AG09309 (cell line): ENCODE data around the gene CLK2.
"Not testable (repeated sequence)": the region's sequence is repeated elsewhere in the genome, so short reads cannot be mapped to it uniquely, and the experiment has no call there.

ENCODE experiments used
- DNase-seq: peaks from one replicate; pipeline ENCODE4 v3.0.0-alpha.2; 2010; ENCODE audit warnings: low read depth
- H3K4me3 ChIP-seq: 2 replicates; pipeline ENCODE4 v1.5.1; 2011; ENCODE audit warnings: mild to moderate bottlenecking, low read depth, low read length, moderate library complexity; ENCODE audit not compliant: control insufficient read depth
- TF ChIP-seq, protein P1 (sequence below): IDR thresholded peaks from 2 replicates; pipeline ENCODE4 v1.5.1; 2011; ENCODE audit warnings: mild to moderate bottlenecking, low read depth, low read length, inconsistent platforms; ENCODE audit not compliant: insufficient read depth, control insufficient read depth; ENCODE audit errors: missing control alignments

CLK2 gene

DNA sequence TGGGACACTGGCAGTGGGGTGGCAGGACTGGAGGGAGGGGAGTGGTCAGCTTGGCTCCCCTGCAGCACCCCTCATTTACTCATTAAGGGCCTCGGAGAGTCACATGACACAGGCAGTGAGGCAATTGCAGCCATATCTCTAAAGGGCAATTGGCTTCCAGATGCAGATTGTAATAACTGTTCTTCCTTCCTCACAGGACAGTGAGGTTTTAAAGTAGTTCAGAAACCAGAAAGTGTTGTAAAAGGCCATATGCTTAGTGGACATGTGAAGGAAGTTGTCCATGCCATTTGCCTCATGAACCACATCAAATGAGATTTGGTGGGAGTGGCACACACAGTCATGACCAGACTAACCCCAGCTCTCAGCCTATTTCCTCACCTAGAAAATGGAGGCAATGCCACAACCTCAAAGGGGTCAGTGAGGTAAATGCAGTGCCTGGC is 53.7 kb downstream of the CLK2 start:
- TF ChIP-seq, protein P1, sequence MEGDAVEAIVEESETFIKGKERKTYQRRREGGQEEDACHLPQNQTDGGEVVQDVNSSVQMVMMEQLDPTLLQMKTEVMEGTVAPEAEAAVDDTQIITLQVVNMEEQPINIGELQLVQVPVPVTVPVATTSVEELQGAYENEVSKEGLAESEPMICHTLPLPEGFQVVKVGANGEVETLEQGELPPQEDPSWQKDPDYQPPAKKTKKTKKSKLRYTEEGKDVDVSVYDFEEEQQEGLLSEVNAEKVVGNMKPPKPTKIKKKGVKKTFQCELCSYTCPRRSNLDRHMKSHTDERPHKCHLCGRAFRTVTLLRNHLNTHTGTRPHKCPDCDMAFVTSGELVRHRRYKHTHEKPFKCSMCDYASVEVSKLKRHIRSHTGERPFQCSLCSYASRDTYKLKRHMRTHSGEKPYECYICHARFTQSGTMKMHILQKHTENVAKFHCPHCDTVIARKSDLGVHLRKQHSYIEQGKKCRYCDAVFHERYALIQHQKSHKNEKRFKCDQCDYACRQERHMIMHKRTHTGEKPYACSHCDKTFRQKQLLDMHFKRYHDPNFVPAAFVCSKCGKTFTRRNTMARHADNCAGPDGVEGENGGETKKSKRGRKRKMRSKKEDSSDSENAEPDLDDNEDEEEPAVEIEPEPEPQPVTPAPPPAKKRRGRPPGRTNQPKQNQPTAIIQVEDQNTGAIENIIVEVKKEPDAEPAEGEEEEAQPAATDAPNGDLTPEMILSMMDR = no peak
- no peak for DNase-seq
- H3K4me3 ChIP-seq = no peak overlapping the region

DNA sequence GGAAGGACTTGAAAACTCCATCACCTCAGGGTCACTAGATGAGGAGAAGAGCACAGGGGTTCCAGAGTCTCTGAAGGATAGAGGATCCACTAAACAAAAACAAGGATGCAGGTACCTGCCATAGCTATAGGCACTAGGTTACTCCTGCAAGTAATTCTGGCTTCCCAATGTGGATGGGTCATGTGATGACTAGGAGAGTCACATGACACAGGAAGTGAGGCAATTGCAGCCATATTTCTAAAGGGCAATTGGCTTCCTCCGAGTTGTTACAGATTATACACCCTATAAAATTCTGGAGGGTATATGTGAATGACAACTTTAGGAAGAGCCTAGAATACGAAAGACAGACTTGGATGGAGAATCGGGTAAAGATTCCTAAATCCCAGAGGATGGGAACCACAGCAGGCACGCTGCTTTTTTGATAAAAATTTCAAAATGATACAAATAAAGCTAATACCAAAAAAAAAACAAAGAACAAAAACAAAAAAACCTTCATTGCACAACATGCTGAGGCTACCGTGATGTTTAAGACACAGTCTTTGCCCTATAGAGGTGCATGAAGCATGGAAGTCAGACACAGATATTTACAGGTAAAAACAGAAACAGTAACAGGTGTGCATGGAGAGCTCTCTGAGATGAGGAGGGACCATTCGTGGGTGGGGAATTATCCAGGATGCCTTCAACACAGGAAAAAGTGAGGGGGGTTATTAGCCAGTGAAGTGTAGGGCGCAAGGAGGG is 54.3 kb downstream of the CLK2 start:
- DNase-seq = no peak
- H3K4me3 ChIP-seq = no peak overlapping the region
- TF ChIP-seq, protein P1 = no peak

DNA sequence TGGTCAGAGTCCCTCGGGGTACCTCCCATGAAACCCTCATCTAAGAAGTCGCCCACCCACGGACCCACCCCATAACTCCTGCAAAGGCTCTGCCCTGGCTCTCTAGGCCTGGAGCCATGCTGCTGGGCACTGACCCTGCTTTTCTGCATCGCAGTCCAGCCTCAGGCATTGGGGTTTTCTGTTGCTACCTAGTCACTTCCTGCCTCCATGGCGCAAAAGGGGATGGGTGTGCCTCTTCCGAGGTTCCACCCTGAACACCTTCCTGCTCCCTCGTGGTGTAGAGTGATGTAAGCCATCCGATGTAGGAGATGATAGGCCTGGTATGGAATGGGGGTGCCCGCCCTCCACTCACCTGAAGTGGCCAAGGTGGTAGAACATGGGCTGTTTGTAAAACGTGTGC is 58.6 kb downstream of the CLK2 start:
- H3K4me3 ChIP-seq, DNase-seq: not testable (repeated sequence)
